Naive B cell (primary cell): ENCODE results near the gene MDGA2. TPM values are rescaled to one million over a fixed set of nuclear protein-coding genes. Genes with fewer than 3 reads are reported as not detected.
"Not testable (repeated sequence)": the region's sequence is repeated elsewhere in the genome, so short reads cannot be mapped to it uniquely, and the experiment has no call there.

Experiments
- ATAC-seq, 2 donors: fragments of 150-1000 bp; cut with Tn5 transposase; 2 replicates each; pipeline ENCODE4 v1.10.0; 2021; ENCODE audit warnings: low read depth in 2 of 2, mild to moderate bottlenecking in 2 of 2, moderate library complexity in 2 of 2
- DNase-seq: peaks from one replicate; pipeline ENCODE4 v3.0.0; 2022
- H3K27ac Mint-ChIP-seq, 6 donors: one replicate each; pipeline ENCODE4 v1.8.0; 2020 to 2022; ENCODE audit warnings: mild to moderate bottlenecking in 6 of 6, mixed read lengths in 6 of 6, moderate library complexity in 5 of 6, inconsistent platforms in 2 of 6
- H3K27me3 Mint-ChIP-seq, 3 donors: one replicate each; pipeline ENCODE4 v1.8.0; 2021 to 2022; ENCODE audit warnings: mixed read lengths in 3 of 3, mild to moderate bottlenecking in 1 of 3
- H3K36me3 Mint-ChIP-seq, 2 donors: one replicate each; pipeline ENCODE4 v1.8.0; 2020 to 2022; ENCODE audit warnings: mixed read lengths in 2 of 2, inconsistent platforms in 1 of 2, mild to moderate bottlenecking in 1 of 2
- H3K4me1 Mint-ChIP-seq, 3 donors: one replicate each; pipeline ENCODE4 v1.8.0; 2020 to 2022; ENCODE audit warnings: mixed read lengths in 3 of 3, inconsistent platforms in 1 of 3, mild to moderate bottlenecking in 1 of 3, moderate library complexity in 1 of 3
- H3K4me3 Mint-ChIP-seq, 8 donors: one replicate each; pipeline ENCODE4 v1.8.0; 2020 to 2022; ENCODE audit warnings: mild to moderate bottlenecking in 8 of 8, mixed read lengths in 8 of 8, moderate library complexity in 8 of 8, inconsistent platforms in 2 of 8
- H3K9me3 Mint-ChIP-seq, 7 donors: one replicate each; pipeline ENCODE4 v1.8.0; 2020 to 2022; ENCODE audit warnings: mixed read lengths in 7 of 7, mild to moderate bottlenecking in 5 of 7, inconsistent platforms in 2 of 7, moderate library complexity in 1 of 7
- polyA plus RNA-seq, 6 donors: library from polyadenylated mRNA; unstranded; fragments of 300-500 nt; fragmentation: Illumina TruSeq; gene quantifications; one replicate each; pipeline ENCODE4 v1.2.3, GENCODE V29; 2021; ENCODE audit warnings: low read depth in 6 of 6

The MDGA2 gene
- polyA plus RNA-seq, 6 donors from 2014 or later, result not detected

DNA sequence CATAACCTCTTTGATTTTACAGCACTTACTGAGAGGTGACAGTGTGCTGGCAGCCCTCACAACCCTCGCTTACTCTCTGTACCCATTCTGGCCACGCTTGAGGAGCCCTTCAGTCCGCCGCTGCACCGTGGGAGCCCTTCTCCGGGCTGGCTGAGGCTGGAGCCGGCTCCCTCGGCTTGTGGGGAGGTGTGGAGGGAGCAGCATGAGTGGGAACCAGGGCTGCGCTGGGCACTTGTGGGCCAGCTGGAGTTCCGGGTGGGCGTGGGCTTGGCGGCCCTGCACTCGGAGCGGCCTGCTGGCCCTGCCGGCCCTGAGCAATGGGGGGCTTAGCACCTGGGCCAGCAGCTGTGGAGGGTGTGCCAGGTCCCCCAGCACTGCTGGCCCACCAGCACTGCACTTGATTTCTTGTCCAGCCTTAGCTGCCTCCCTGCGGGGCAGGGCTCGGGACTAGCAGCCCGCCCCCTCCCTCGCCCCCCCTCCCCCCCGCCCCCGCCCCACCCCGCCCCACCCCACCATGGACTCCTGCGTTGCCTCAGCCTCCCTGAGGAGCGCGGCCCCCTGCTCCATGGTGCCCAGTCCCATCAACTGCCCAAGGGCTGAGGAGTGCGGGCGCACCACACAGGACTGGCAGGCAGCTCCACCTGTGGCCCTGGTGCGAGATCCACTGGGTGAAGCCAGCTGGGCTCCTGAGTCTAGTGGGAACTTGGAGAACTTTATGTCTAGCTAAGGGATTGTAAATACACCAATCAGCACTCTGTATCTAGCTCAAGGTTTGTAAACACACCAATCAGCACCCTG, 9.9 kb downstream of the MDGA2 start:
- Mint-ChIP-seq H3K36me3 (no peaks in the 10 kb centered on the region), H3K27me3 (peaks cover 0 to 6% (median 0%) of the 10 kb centered on the region in 3 donors), H3K9me3 (peaks cover 0 to 7% (median 0%) of the 10 kb centered on the region in 7 donors), H3K4me1 (no peaks in the 10 kb centered on the region), H3K27ac (peak overlapping the region in 1 of 6 donors; percentile 3), H3K4me3 (no peak overlapping the region)
- ATAC-seq, result no peak
- DNase-seq, result no peak

DNA sequence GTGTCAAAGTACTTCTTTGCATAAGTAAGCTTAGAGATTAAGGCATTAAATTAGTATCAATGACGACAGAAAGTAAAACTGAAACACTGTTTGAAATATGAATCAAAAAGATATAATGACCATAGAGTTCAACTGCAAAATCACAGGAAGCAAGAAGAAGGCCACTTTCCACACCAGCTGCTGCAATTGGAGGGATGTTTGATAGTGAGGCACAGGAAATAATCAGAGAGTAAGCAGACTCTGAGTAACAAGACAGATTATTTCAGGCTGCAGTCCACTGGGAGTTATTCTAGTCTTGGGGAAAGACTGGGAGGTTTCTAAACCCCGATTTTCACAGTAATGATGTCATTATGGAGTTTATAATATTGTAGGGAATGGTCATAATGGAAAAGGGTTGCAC, 12.9 kb downstream of the MDGA2 start:
- Mint-ChIP-seq H3K27ac (no peak overlapping the region), H3K4me3 (no peak overlapping the region), H3K36me3 (no peaks in the 10 kb centered on the region), H3K9me3 (peaks cover 0 to 7% (median 0%) of the 10 kb centered on the region in 7 donors), H3K27me3 (no peaks in the 10 kb centered on the region), H3K4me1 (no peaks in the 10 kb centered on the region)
- ATAC-seq (no peak), DNase-seq (no peak)

DNA sequence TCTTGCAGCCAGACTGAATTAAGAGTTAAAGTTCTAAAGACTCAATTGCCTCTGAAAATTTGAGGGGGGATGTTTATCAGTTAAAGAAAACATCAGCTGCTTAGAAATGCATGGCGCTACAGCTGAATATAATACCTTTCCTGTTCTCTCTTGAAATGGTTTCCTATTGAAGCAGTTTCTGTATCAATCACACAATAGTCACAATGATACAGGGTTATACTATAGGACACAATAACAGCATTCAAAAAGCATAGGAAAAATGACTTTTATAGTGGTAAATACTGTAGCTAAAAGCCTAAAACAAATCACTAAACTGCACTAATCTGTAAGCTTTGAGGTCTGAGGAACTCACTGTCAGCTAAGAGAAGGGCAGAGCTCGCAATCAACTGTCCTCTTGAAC, 15.2 kb downstream of the MDGA2 start:
- H3K9me3 Mint-ChIP-seq, result no peaks in the 10 kb centered on the region
- H3K27me3 Mint-ChIP-seq, result no peaks in the 10 kb centered on the region
- no peaks in the 10 kb centered on the region for H3K4me1 Mint-ChIP-seq
- H3K4me3 Mint-ChIP-seq, result no peak overlapping the region
- DNase-seq (no peak), ATAC-seq (no peak)
- no peaks in the 10 kb centered on the region for H3K36me3 Mint-ChIP-seq
- no peak overlapping the region for H3K27ac Mint-ChIP-seq

DNA sequence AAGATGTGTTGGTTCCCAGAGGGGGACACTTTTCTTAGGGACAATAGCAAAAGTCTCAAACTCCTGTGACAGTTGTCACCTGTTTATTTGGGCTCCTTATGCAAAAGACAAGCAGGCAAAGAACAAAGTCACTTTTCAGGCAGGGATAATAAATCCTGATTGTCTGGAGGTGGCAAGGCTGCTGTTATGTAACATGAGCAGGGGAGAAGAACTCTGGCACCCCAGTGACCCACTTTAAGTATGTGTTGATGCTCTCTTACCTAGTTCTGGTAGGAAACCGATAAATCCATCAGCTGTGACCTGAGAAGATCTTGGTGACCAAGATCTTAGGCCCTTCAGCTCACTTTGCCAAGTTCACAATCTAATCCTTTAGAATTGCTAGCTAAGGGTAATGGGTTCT, 17.4 kb downstream of the MDGA2 start:
- ATAC-seq (no peak), DNase-seq (no peak)
- Mint-ChIP-seq H3K36me3 (no peaks in the 10 kb centered on the region), H3K4me3 (no peak overlapping the region), H3K27me3 (no peaks in the 10 kb centered on the region), H3K9me3 (no peaks in the 10 kb centered on the region), H3K4me1 (no peaks in the 10 kb centered on the region), H3K27ac (no peak overlapping the region)

DNA sequence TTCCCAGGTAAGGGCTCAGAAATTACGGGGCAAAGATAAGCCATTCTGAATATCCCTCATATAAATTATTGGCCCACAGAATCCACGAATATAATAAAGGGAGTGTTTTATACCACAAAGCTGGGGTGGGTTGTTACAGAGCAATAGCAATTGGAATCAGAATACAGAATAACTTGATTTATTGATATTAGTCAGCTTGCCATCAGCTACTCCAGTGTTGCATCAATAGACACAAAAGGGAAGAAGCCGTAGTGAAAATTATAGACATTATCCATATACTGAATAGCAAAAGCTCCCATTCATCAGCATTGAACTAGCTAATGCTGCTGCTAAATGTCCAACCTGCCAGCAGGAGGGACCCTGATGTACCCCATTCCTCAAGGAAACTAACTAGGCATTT, 18.3 kb downstream of the MDGA2 start:
- H3K4me3 Mint-ChIP-seq, result no peak overlapping the region
- H3K27ac Mint-ChIP-seq, result no peak overlapping the region

DNA sequence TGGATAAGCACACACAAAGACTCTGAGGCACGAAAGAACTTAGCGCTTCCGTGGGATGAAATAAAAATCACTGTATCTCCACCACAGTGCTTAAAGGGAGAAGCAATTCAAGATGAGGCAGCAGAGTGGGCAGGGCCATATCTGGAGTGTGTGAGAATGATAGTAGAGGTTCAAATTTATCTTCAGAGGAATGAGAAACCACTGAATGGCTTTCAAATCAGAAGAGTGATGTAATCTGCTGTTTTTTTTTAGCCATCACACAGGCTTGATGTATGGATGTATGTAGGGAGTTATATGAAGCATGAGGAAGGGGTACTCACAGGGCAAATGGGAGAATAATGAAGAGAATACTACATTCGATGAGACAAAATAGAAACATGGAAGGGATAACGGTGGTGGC, 24.1 kb downstream of the MDGA2 start:
- Mint-ChIP-seq H3K27ac (peak overlapping the region in 1 of 6 donors; percentile 17), H3K27me3 (no peaks in the 10 kb centered on the region), H3K4me3 (no peak overlapping the region), H3K36me3 (no peaks in the 10 kb centered on the region), H3K4me1 (no peaks in the 10 kb centered on the region), H3K9me3 (peaks cover 0 to 5% (median 0%) of the 10 kb centered on the region in 7 donors)
- no peak for DNase-seq
- no peak for ATAC-seq

More for the DNA sequence above, 18.3 kb downstream of the MDGA2 start:
- Mint-ChIP-seq H3K9me3 (no peaks in the 10 kb centered on the region), H3K4me1 (no peaks in the 10 kb centered on the region), H3K36me3 (no peaks in the 10 kb centered on the region), H3K27me3 (no peaks in the 10 kb centered on the region)
- DNase-seq (no peak), ATAC-seq (no peak)

DNA sequence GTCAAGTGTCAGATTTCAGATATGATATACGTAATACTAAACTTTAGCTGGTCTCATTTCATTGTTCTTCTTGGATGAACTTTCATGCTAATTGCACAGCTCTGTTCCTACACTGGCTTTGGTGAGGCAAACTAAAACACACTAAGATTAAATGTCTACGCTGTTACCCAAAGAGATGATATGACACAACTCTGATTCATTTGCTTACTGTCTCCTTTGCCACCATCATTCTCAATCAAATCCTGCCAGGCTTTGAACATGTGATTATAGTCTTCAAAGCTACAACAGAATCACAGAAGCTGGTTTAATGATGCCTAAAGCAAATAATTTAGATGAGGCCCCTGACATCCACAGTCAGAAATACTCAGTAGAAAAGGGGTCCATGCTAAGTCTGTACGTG, 37.7 kb downstream of the MDGA2 start:
- H3K27me3 Mint-ChIP-seq, result no peaks in the 10 kb centered on the region
- H3K4me3 Mint-ChIP-seq, result no peak overlapping the region
- H3K9me3 Mint-ChIP-seq, result peaks cover 0 to 4% (median 0%) of the 10 kb centered on the region in 7 donors
- H3K27ac Mint-ChIP-seq, result no peak overlapping the region
- DNase-seq (no peak), ATAC-seq (no peak)
- H3K4me1 Mint-ChIP-seq, result no peaks in the 10 kb centered on the region
- H3K36me3 Mint-ChIP-seq, result no peaks in the 10 kb centered on the region

DNA sequence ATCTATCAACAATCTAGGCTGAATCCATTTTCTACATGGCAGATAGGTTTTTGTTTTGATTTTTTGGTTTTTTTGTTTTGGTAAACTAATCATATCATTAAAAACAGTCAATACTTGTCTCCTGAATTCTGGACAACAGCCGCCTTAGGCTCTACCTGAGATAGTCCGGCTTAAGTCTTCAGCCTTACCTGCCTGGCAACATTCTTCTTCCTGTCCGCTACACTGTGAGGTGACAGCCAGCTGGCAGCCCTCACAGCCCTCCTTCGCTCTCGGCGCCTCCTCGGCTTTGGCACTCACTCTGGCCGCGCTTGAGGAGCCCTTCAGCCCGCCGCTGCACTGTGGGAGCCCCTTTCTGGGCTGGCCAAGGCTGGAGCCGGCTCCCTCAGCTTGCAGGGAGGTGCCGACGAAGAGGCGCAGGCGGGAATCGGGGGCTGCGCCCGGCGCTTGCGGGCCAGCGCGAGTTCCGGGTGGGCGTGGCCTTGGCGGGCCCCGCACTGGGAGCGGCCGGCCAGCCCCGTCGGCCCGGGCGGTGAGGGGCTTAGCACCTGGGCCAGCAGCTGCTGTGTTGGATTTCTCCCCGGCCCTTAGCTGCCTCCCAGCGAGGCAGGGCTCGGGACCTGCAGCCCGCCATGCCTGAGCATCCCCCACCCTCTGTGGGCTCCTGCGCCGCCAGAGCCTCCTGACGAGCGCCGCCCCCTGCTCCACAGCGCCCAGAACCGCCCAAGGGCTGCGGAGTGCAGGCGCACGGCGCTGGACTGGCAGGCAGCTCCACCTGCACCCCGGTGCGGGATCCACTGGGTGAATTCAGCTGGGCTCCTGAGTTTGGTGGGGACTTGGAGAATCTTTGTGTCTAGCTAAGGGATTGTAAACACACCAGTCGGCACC, 49.0 kb downstream of the MDGA2 start:
- H3K9me3 Mint-ChIP-seq, result peaks cover 3 to 12% (median 7%) of the 10 kb centered on the region in 7 donors
- H3K4me1 Mint-ChIP-seq, result no peaks in the 10 kb centered on the region
- H3K27me3 Mint-ChIP-seq, result no peaks in the 10 kb centered on the region
- no peak overlapping the region for H3K4me3 Mint-ChIP-seq
- DNase-seq (no peak), ATAC-seq (no peak)
- no peaks in the 10 kb centered on the region for H3K36me3 Mint-ChIP-seq
- no peak overlapping the region for H3K27ac Mint-ChIP-seq

DNA sequence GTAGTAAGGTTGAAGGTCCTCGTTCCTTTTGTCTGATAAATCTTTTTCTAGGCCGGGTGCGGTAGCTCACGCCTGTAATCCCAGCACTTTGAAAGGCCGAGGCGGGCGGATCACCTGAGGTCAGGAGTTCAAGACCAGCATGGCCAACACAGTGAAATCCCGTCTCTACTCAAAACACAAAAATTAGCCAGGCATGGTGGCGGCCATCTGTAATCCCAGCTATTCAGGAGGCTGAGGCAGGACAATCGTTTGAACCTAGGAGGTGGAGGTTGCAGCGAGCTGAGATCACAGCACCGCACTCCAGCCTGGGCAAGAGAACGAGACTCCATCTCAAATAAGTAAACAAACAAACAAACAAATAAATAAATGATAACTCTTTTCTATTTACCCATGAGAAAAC, 51.3 kb downstream of the MDGA2 start:
- ATAC-seq, DNase-seq, H3K4me1 Mint-ChIP-seq, H3K27ac Mint-ChIP-seq, H3K27me3 Mint-ChIP-seq, H3K4me3 Mint-ChIP-seq, H3K36me3 Mint-ChIP-seq: not testable (repeated sequence)
- H3K9me3 Mint-ChIP-seq, result peaks cover 3 to 12% (median 5%) of the 10 kb centered on the region in 7 donors

DNA sequence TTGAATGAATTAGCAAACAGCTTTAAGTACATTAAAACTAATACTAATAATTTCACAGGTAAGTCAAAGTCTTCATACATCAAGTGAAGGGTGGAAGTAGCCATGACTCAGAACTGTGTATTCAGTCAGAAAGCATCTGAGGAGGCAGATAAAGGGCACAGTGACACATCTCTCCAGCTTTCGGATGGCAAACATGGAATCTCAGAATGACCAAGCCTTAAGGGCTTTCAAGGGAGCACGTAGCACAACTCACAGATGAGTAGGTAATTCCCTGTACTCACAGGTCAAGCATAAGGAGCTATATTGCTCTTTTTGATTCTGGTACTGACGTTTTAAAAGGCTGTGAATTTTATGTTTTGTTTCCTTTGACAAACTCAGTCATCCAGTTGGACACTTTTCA, 56.0 kb downstream of the MDGA2 start:
- peaks cover 0 to 2% (median 0%) of the 10 kb centered on the region in 7 donors for H3K9me3 Mint-ChIP-seq
- DNase-seq (no peak), ATAC-seq (no peak)
- H3K36me3 Mint-ChIP-seq, result no peaks in the 10 kb centered on the region
- H3K4me1 Mint-ChIP-seq, result no peaks in the 10 kb centered on the region
- H3K27ac Mint-ChIP-seq, result no peak overlapping the region
- H3K4me3 Mint-ChIP-seq, result no peak overlapping the region
- H3K27me3 Mint-ChIP-seq, result no peaks in the 10 kb centered on the region

DNA sequence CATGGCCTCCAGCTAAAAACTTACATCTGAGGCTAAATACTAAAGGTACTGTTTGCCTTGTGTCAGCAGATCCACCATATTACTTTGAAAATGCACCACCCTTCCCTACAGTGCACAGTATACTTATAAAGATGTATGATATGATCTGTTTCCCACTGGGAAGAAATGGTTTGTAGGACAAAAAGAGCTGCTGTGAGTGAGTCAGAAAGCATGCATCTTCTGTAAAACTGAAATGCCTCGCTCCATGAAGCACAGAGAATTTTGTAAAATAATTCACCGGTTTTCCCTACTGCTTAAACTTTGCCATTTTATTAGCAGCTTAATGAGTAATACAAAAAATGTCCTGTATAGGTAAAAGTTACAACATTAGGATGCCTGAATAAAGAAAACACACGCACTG, 68.8 kb downstream of the MDGA2 start:
- DNase-seq (no peak), ATAC-seq (no peak)
- Mint-ChIP-seq H3K36me3 (no peaks in the 10 kb centered on the region), H3K9me3 (peaks cover 0 to 15% (median 3%) of the 10 kb centered on the region in 7 donors), H3K4me3 (no peak overlapping the region), H3K27me3 (no peaks in the 10 kb centered on the region), H3K4me1 (no peaks in the 10 kb centered on the region), H3K27ac (no peak overlapping the region)

DNA sequence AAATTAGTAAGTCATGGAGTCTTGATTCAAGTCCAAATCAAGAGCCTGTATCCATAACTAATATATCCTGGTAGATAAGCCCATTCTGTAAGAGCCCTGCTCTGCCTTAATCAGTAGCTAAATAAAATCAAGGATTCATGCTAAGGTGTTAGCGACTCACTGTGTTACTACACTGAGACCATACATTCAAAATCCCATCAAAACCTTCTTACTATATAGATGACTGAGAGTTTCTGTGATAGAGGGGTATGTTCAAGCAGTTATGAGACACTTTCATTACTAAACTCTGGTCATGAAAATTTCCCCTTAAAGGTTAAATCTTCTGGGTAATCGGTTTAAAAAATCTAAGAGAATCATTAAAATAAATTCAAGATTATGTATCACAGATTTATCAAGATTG, 78.5 kb downstream of the MDGA2 start:
- ATAC-seq (no peak), DNase-seq (no peak)
- Mint-ChIP-seq H3K4me3 (no peak overlapping the region), H3K27me3 (no peaks in the 10 kb centered on the region), H3K4me1 (no peaks in the 10 kb centered on the region), H3K9me3 (peaks cover 0 to 4% (median 0%) of the 10 kb centered on the region in 7 donors), H3K27ac (peak overlapping the region in 1 of 6 donors; percentile 69), H3K36me3 (no peaks in the 10 kb centered on the region)

DNA sequence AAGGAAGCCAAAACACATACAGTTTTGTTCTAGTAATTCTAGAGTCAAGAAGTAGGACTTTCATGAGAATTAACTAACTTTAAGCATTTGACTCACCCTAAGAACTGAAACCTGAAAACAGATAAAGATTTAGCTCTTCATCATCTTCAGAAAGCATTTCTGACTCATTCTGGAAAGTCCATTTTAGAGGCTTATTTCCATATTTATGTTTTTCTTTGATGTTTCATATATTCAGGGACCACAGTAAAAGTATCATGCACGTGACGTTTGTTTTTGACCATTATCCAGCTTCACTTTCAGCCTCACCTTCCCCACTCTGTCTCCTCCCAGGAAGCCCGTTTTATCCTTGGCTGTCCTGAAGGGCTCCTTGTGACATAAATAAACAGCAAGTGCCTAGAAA, 79.2 kb downstream of the MDGA2 start:
- no peak for ATAC-seq
- Mint-ChIP-seq H3K4me3 (no peak overlapping the region), H3K27ac (no peak overlapping the region), H3K9me3 (peaks cover 0 to 6% (median 0%) of the 10 kb centered on the region in 7 donors), H3K36me3 (no peaks in the 10 kb centered on the region), H3K27me3 (no peaks in the 10 kb centered on the region), H3K4me1 (no peaks in the 10 kb centered on the region)
- no peak for DNase-seq

DNA sequence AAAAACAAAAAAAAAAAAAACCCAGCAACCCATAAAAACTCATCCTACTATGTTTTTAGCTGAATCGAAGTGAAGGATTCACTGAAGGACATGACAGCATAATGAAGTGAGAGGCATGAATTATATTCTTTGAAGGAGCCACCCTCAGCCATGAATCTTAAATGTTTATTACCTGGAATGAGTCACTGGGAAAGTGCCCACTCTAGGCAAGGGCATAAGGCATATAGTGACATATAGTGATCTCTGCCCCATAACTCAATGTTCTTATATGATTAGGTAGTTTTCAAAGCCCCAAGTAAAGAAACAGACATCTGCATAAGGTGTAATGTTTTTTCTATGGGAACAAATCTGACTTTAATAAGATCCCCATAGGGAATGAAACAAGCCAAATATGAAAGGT, 79.9 kb downstream of the MDGA2 start:
- no peak for DNase-seq
- H3K4me3 Mint-ChIP-seq, result no peak overlapping the region

More for the DNA sequence above, 79.9 kb downstream of the MDGA2 start:
- peaks cover 0 to 6% (median 0%) of the 10 kb centered on the region in 7 donors for H3K9me3 Mint-ChIP-seq
- H3K4me1 Mint-ChIP-seq, result no peaks in the 10 kb centered on the region
- no peaks in the 10 kb centered on the region for H3K36me3 Mint-ChIP-seq
- no peak overlapping the region for H3K27ac Mint-ChIP-seq
- ATAC-seq, result no peak
- H3K27me3 Mint-ChIP-seq, result no peaks in the 10 kb centered on the region
